Heart right ventricle (tissue), 16 donors: Measurements from ENCODE around the gene PAFAH2. TPM values are rescaled to one million over a fixed set of nuclear protein-coding genes. Genes with fewer than 3 reads are reported as not detected.

Experiments
- ATAC-seq, 8 donors: fragments of 200-7000 bp; cut with Tn5 transposase; one replicate each; pipeline ENCODE4 v1.9.1; 2020; ENCODE audit warnings: mild to moderate bottlenecking in 8 of 8, moderate library complexity in 8 of 8, moderate number of reproducible peaks in 1 of 8
- DNase-seq, 2 donors: peaks; one replicate each; pipeline ENCODE4 v3.0.0-alpha.2; 2020
- H3K27ac ChIP-seq, 10 donors: fragments of 200-600 bp; sonication (generic) in 2 of 10; one replicate each; pipeline versions ENCODE4 v1.5.0 to v1.8.0; 2020 to 2022; ENCODE audit warnings: mild to moderate bottlenecking in 3 of 10
- H3K27me3 ChIP-seq, 7 donors: fragments of 200-600 bp; one replicate each; pipeline ENCODE4 v1.8.0; 2021 to 2022; ENCODE audit warnings: mild to moderate bottlenecking in 2 of 7
- H3K36me3 ChIP-seq, 9 donors: fragments of 200-600 bp; sonication (generic) in 1 of 9; one replicate each; pipeline versions ENCODE4 v1.5.0 to v1.8.0; 2020 to 2022; ENCODE audit warnings: mild to moderate bottlenecking in 2 of 9
- H3K4me1 ChIP-seq, 9 donors: fragments of 200-600 bp; sonication (generic) in 1 of 9; one replicate each; pipeline versions ENCODE4 v1.5.0 to v1.8.0; 2020 to 2022; ENCODE audit warnings: mild to moderate bottlenecking in 4 of 9
- H3K4me3 ChIP-seq, 10 donors: fragments of 200-600 bp; sonication (generic) in 2 of 10; one replicate each; pipeline versions ENCODE4 v1.5.0 to v1.8.0; 2020 to 2022; ENCODE audit warnings: mild to moderate bottlenecking in 7 of 10, moderate library complexity in 2 of 10
- H3K9me3 ChIP-seq, 11 donors: fragments of 200-600 bp in 10 of 11; sonication (generic) in 2 of 11; one replicate each; pipeline versions ENCODE4 v1.5.0 to v1.8.0; 2013 to 2022; ENCODE audit warnings: mild to moderate bottlenecking in 2 of 11, control low read depth in 1 of 11, moderate library complexity in 1 of 11
- WGBS, 2 donors: extraction: QIAGEN DNeasy Blood & Tissue Kit; methylation state at CpG; one replicate each; pipeline ENCODE4 v1.1.7; 2013; ENCODE audit warnings: inconsistent platforms in 1 of 2; 5-methylcytosine and 5-hydroxymethylcytosine counted together
- intact Hi-C, 10 donors: fragments of 100-400 bp; cut with DNase I; formaldehyde crosslinking; loops; one replicate each; pipeline versions ENCODE4 v1.11.1 to v1.14.2; 2022
- polyA plus RNA-seq, 2 donors: library from polyadenylated mRNA; stranded (reverse); fragments of 200-250 nt; gene quantifications; one replicate each; pipeline ENCODE4 v1.2.3, GENCODE V29; 2013
- total RNA-seq, 10 donors: library from RNA; stranded (reverse); fragmentation: NEBNext Ultra II Directional in 3 of 10; extraction: Animal tissue kit (Norgen Biotek cat#: 25700) in 3 of 10; gene quantifications; one replicate each; pipeline versions ENCODE4 v1.2.1 to v1.2.4, GENCODE V29; 2021 to 2023
- TF ChIP-seq, protein P1 (sequence below), 9 donors: fragments of 200-600 bp; sonication (generic) in 2 of 9; IDR thresholded peaks; one replicate each; pipeline versions ENCODE4 v1.5.0 to v1.8.0; 2021 to 2022; ENCODE audit warnings: antibody characterized with exemption in 9 of 9, mild to moderate bottlenecking in 5 of 9, moderate library complexity in 1 of 9
- donor health status: Arrhythmogenic right ventricular cardiomyopathy.
- donor health status: ischemic (EF 13 %, LVEDD 7.1; RV severe dilation, severe dysfunction).
- donor health status: healthy with polysubstance abuse.
- donor health status: DM: no; HTN: yes; CAD: no.
- donor health status: DM: no; HTN: no; CAD: no.
- donor health status: ischemic (EF 25% LVEDD 6.9; RV normal size, moderate dysfunction).
- donor health status: ischemic (EF 25% LVEDD 5.7; RV mildly dilated, moderate dysfunction).
- donor health status: healthy.
- donor health status: DM: yes; HTN: yes; CAD: no.
- donor health status: Ischemic cardiomyopathy.
- donor health status: ischemic (EF 35%, LVEDD 5.7; RV mildly dilated, moderate dysfunction).
- donor health status: nonischemic (EF 11% LVEDD 7.7; RV severe dilation, severe dysfunction).
- donor health status: DM: yes; HTN: yes; CAD: no.
- donor health status: PGD.
- donor health status: ischemic (EF 29% LVEDD 5.4; RV normal size, mild dysfunction).
- donor health status: nonischemic (EF 23%, LVEDD 6.1; RV moderate dilation, normal function).

Gene PAFAH2
- total and polyA plus RNA-seq, 12 donors = 3.4 to 19.3 (median 10.5) TPM

DNA sequence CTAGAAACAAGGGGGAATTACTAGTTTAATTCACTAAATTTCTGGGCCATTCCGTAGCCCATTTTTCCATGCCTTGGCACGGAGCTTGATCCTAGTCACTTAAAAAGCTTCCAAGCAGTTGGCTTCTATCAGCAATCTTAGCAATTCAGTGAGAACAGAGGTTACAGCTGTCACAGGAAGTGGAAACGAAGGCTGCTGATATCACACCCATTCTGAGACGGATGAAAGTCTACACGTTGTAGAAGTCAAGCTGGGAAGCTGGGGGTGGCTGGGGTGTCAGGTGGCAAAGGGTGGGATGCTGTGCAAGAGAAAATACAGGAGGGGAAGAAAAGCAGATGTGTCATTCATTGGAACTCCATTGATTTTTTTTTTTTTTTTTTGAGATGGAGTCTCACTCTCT, 79.9 kb downstream of the PAFAH2 start:
- Histone ChIP-seq H3K4me1 (peaks cover 0 to 21% (median 9%) of the 10 kb centered on the region in 9 donors), H3K27ac (no peak overlapping the region), H3K27me3 (no peaks in the 10 kb centered on the region), H3K36me3 (no peaks in the 10 kb centered on the region), H3K9me3 (no peaks in the 10 kb centered on the region), H3K4me3 (no peak overlapping the region)
- intact Hi-C loops = no loop called here
- TF ChIP-seq, protein P1, sequence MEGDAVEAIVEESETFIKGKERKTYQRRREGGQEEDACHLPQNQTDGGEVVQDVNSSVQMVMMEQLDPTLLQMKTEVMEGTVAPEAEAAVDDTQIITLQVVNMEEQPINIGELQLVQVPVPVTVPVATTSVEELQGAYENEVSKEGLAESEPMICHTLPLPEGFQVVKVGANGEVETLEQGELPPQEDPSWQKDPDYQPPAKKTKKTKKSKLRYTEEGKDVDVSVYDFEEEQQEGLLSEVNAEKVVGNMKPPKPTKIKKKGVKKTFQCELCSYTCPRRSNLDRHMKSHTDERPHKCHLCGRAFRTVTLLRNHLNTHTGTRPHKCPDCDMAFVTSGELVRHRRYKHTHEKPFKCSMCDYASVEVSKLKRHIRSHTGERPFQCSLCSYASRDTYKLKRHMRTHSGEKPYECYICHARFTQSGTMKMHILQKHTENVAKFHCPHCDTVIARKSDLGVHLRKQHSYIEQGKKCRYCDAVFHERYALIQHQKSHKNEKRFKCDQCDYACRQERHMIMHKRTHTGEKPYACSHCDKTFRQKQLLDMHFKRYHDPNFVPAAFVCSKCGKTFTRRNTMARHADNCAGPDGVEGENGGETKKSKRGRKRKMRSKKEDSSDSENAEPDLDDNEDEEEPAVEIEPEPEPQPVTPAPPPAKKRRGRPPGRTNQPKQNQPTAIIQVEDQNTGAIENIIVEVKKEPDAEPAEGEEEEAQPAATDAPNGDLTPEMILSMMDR (IDR thresholded peaks at IDR 0.05) = no peak
- ATAC-seq (peak in 1 of 8 donors; percentile 22), DNase-seq (no peak)
- WGBS, 2 donors = 37 to 38% methylated on average over 5 of the region's 5 CpGs

DNA sequence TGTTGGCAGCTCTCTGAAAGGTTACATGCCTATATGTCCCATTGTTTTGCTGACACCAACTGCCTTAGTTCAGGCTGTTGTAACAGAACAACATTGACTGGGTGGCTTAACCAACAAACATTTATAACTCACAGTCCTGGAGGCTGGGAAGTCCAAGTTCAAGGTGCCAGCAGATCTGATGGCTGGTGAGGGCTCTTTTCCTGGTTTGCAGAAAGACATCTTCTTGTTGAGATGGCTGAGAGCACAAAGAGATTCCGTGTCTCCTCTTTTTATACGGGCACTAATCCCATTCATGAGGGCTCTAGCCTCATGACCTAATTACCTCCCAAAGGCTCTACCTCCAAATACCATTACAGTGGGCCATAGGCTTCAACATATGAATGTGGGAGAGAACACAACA, 81.4 kb downstream of the PAFAH2 start:
- TF ChIP-seq, protein P1 (IDR thresholded peaks at IDR 0.05) = no peak
- ATAC-seq = no peak
- Histone ChIP-seq H3K9me3 (no peaks in the 10 kb centered on the region), H3K27ac (no peak overlapping the region), H3K4me3 (no peak overlapping the region), H3K27me3 (no peaks in the 10 kb centered on the region), H3K4me1 (peaks cover 0 to 10% (median 4%) of the 10 kb centered on the region in 9 donors), H3K36me3 (no peaks in the 10 kb centered on the region)
- intact Hi-C loops = no loop called here
- 96 to 100% methylated on average over 2 of the region's 2 CpGs for WGBS, 2 donors
- DNase-seq = no peak

DNA sequence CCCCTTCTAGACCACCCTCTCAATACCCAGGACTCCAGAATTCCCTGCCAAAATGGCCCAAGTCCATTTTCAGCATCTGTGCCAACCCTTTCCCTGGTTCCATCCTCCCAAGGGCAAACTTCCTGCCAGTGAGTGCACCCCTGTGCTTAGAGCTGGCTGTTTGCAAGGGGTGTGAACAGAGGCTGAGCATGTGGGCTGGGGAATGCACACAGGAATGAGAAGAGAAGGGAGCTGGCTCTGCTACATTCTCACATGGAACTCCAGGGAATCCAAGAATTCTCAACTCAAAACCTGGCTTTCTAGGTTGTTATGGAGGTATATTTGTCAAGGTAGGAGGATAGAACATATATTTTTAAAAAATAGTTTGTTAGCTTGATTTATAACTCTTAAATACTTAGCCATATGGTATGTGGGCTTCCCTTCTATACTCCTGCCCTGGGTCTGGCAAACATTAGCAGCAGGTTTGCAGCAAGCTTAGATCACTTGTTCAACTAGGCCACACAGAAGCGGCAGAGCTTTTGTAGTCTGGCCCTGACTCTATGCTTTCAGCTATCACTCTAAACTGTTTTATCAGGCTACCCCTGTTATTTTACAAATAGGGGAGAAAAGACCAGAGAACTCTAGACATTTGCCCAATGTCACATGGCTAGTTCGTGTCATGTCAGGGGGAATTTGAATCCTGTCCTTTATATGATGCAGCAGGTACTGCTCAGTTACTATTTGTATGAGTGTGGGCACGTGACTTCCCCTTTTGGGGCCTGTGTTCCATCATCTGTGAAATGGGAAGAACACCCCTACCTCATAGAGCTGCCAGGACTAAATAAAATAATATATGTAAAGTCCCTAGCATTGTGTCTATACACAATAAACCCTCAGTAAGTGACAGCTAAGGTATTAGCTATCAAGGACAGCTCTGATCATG, 83.5 kb downstream of the PAFAH2 start:
- peak in 6 of 8 donors; percentile 36 to 84 (median 76) for ATAC-seq
- peak in 1 of 2 donors; percentile 39 for DNase-seq
- H3K27me3 ChIP-seq = no peaks in the 10 kb centered on the region
- no peak overlapping the region for H3K4me3 ChIP-seq
- no peaks in the 10 kb centered on the region for H3K9me3 ChIP-seq
- H3K4me1 ChIP-seq = peaks cover 0 to 10% (median 4%) of the 10 kb centered on the region in 9 donors
- WGBS, 2 donors = 88% methylated on average over 3 of the region's 3 CpGs
- peak overlapping the region in 6 of 10 donors; percentile 12 to 67 (median 44) for H3K27ac ChIP-seq
- TF ChIP-seq, protein P1 (IDR thresholded peaks at IDR 0.05) = no peak
- no peaks in the 10 kb centered on the region for H3K36me3 ChIP-seq
- intact Hi-C loops = no loop called here

DNA sequence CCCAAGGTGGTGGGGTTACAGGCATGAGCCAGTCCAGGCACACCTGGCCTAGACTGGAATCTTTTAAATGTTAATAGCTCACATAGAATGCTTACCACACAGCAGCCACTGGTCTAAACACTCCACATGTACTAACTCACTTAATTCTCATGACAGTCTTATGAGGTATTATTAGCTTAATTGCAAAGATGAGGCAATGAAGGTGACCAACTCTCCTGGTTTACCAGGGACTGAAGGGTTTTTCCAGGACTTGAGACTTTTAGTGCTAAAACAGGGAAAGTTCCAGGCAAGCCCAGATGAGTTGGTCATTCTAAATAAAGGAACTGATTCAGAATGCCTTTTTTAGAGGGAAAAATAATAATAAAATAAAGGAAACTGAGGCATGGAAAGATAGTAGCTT, 84.7 kb downstream of the PAFAH2 start:
- intact Hi-C loops = no loop called here
- ATAC-seq (no peak), DNase-seq (no peak)

More for the DNA sequence above, 84.7 kb downstream of the PAFAH2 start:
- peaks cover 0 to 6% (median 4%) of the 10 kb centered on the region in 9 donors for H3K4me1 ChIP-seq
- H3K27ac ChIP-seq = no peak overlapping the region
- TF ChIP-seq, protein P1 (IDR thresholded peaks at IDR 0.05) = no peak
- no peak overlapping the region for H3K4me3 ChIP-seq
- no peaks in the 10 kb centered on the region for H3K36me3 ChIP-seq
- no peaks in the 10 kb centered on the region for H3K9me3 ChIP-seq
- H3K27me3 ChIP-seq = no peaks in the 10 kb centered on the region
